Upper lobe of left lung (tissue), 6 donors: Measurements from ENCODE around the gene OPTC. TPM values are rescaled to one million over a fixed set of nuclear protein-coding genes. Genes with fewer than 3 reads are reported as not detected.

Source experiments
- ATAC-seq, 2 donors: fragments of 200-7000 bp; cut with Tn5 transposase; one replicate each; pipeline ENCODE4 v1.9.1; 2022; ENCODE audit warnings: mild to moderate bottlenecking in 2 of 2, moderate library complexity in 2 of 2; ENCODE audit not compliant: low FRiP score in 2 of 2
- DNase-seq, 2 donors: peaks; one replicate each; pipeline ENCODE4 v3.0.0-alpha.2; 2019 to 2020
- H3K27ac ChIP-seq, 4 donors: fragments of 200-600 bp; sonication (generic); one replicate each; pipeline ENCODE4 v1.5.1; 2016 to 2019
- H3K27me3 ChIP-seq, 4 donors: fragments of 200-600 bp; sonication (generic); one replicate each; pipeline ENCODE4 v1.5.1; 2017 to 2019
- H3K36me3 ChIP-seq, 4 donors: fragments of 200-600 bp; sonication (generic); one replicate each; pipeline ENCODE4 v1.5.1; 2016 to 2019
- H3K4me1 ChIP-seq, 4 donors: fragments of 200-600 bp; sonication (generic); one replicate each; pipeline ENCODE4 v1.5.1; 2018 to 2019
- H3K4me3 ChIP-seq, 4 donors: fragments of 200-600 bp; sonication (generic); one replicate each; pipeline ENCODE4 v1.5.1; 2017 to 2019; ENCODE audit warnings: mild to moderate bottlenecking in 2 of 4, moderate library complexity in 1 of 4
- H3K9me3 ChIP-seq, 4 donors: fragments of 200-600 bp; sonication (generic); one replicate each; pipeline ENCODE4 v1.5.1; 2018 to 2019
- EP300 ChIP-seq, 4 donors: sonication (generic); formaldehyde crosslinking; IDR thresholded peaks; one replicate each; pipeline ENCODE4 v1.5.1; 2017; ENCODE audit warnings: antibody characterized with exemption in 4 of 4, control low read depth in 2 of 4
- POLR2A ChIP-seq, 4 donors: fragments of 450-650 bp; IDR thresholded peaks; one replicate each; pipeline ENCODE4 v1.5.1; 2016 to 2017; ENCODE audit warnings: antibody characterized with exemption in 4 of 4, mild to moderate bottlenecking in 2 of 4
- POLR2AphosphoS5 ChIP-seq, 2 donors: sonication (generic); formaldehyde crosslinking; IDR thresholded peaks; one replicate each; pipeline ENCODE4 v1.5.1; 2017; ENCODE audit warnings: antibody characterized with exemption in 2 of 2
- WGBS, 2 donors: methylation state at CpG; one replicate each; pipeline ENCODE4 v1.1.5; 2017 to 2018; 5-methylcytosine and 5-hydroxymethylcytosine counted together
- total RNA-seq, 6 donors: library from RNA; depleted of rRNA in 4 of 6; stranded (reverse); fragments of >200 nt in 4 of 6; gene quantifications; one replicate each; pipeline versions ENCODE4 v1.1.0 to v1.2.1, GENCODE V29; 2016 to 2021
- TF ChIP-seq, protein P1 (sequence below), 6 experiments: fragments of 450-650 bp in 4 of 6; fragments of 200-600 bp in 2 of 6; sonication (generic) in 2 of 6; IDR thresholded peaks; one replicate each; pipeline ENCODE4 v1.5.1; 2016 to 2019; ENCODE audit warnings: antibody characterized with exemption in 6 of 6
- donor health status: DM: no; HTN: no; CAD: no; lungs with moderate emphysema.
- donor health status: DM: no; HTN: yes; CAD: no; lungs with severe emphysema.

Gene OPTC
- total RNA-seq, 6 donors from 2014 or later = not detected

DNA sequence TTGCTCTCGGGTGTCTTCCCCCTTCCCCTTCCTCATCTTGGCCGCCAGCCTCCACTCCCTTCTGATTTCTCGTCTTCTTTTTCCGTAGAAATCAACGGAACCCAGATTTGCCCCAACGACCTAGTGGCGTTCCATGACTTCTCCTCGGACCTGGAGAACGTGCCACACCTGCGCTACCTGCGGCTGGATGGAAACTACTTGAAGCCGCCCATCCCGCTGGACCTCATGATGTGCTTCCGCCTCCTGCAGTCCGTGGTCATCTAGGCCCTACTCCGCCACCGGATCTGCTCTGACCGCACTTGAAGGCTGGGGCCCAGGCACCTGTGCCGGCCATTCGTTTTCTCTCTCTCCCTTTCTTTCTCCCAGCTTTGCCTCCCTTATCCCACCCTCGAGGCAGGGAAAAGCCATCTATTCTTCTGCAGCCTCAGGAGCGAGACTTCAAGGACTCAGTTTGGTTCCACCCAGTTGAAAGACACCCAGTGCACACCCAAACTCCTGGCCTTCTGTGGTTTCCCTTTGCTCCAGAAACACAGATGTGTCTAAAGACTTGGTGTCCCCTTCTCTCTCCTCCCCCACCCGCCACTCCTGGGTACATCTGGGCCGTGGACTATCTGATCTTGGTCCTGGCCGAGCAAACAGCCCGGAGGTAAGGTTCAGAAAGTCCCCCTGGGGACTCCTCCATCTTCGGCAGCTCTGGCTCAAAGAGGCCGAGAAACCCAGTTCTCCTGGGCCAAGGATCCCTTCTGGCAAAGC is 7.2 kb upstream of the OPTC start:
- H3K4me1 ChIP-seq = peaks cover 4 to 15% (median 11%) of the 10 kb centered on the region in 4 donors
- 89 to 92% methylated on average over 24 to 28 of the region's 28 CpGs for WGBS, 2 donors
- H3K36me3 ChIP-seq = peaks cover 0 to 6% (median 0%) of the 10 kb centered on the region in 4 donors
- DNase-seq (no peak), ATAC-seq (peak in 1 of 2 donors; percentile 30)
- TF ChIP-seq, protein P1, sequence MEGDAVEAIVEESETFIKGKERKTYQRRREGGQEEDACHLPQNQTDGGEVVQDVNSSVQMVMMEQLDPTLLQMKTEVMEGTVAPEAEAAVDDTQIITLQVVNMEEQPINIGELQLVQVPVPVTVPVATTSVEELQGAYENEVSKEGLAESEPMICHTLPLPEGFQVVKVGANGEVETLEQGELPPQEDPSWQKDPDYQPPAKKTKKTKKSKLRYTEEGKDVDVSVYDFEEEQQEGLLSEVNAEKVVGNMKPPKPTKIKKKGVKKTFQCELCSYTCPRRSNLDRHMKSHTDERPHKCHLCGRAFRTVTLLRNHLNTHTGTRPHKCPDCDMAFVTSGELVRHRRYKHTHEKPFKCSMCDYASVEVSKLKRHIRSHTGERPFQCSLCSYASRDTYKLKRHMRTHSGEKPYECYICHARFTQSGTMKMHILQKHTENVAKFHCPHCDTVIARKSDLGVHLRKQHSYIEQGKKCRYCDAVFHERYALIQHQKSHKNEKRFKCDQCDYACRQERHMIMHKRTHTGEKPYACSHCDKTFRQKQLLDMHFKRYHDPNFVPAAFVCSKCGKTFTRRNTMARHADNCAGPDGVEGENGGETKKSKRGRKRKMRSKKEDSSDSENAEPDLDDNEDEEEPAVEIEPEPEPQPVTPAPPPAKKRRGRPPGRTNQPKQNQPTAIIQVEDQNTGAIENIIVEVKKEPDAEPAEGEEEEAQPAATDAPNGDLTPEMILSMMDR (IDR thresholded peaks at IDR 0.05) = no peak
- TF ChIP-seq POLR2AphosphoS5 (IDR thresholded peaks at IDR 0.05) = no peak
- no peak for TF ChIP-seq POLR2A (IDR thresholded peaks at IDR 0.05)
- TF ChIP-seq EP300 (IDR thresholded peaks at IDR 0.05) = no peak
- H3K27ac ChIP-seq = peak overlapping the region; percentile 36 to 80 (median 57)
- no peaks in the 10 kb centered on the region for H3K27me3 ChIP-seq
- H3K4me3 ChIP-seq = peak overlapping the region in 1 of 4 donors; percentile 49
- H3K9me3 ChIP-seq = no peaks in the 10 kb centered on the region

GRCh38 chr1:203488539-203488938 is 5.4 kb upstream of the OPTC start:
- WGBS, 2 donors = 76 to 84% methylated on average over 7 of the region's 7 CpGs
- peak overlapping the region in 1 of 4 donors; percentile 80 for H3K27ac ChIP-seq
- ATAC-seq = no peak

GRCh38 chr1:203490607-203491006 is 3.3 kb upstream of the OPTC start:
- H3K27ac ChIP-seq = no peak overlapping the region
- no peak overlapping the region for H3K4me3 ChIP-seq
- no peaks in the 10 kb centered on the region for H3K36me3 ChIP-seq
- no peaks in the 10 kb centered on the region for H3K9me3 ChIP-seq
- ATAC-seq (no peak), DNase-seq (no peak)
- peaks cover 4 to 13% (median 11%) of the 10 kb centered on the region in 4 donors for H3K4me1 ChIP-seq
- H3K27me3 ChIP-seq = no peaks in the 10 kb centered on the region
- 96% methylated on average over 9 of the region's 9 CpGs for WGBS, 2 donors
- TF ChIP-seq, protein P1 (IDR thresholded peaks at IDR 0.05) = no peak
- TF ChIP-seq POLR2AphosphoS5 (IDR thresholded peaks at IDR 0.05) = no peak
- no peak for TF ChIP-seq POLR2A (IDR thresholded peaks at IDR 0.05)
- TF ChIP-seq EP300 (IDR thresholded peaks at IDR 0.05) = no peak

More at GRCh38 chr1:203488539-203488938, 5.4 kb upstream of the OPTC start:
- no peak for TF ChIP-seq POLR2AphosphoS5 (IDR thresholded peaks at IDR 0.05)
- no peak for TF ChIP-seq EP300 (IDR thresholded peaks at IDR 0.05)
- no peaks in the 10 kb centered on the region for H3K27me3 ChIP-seq
- peaks cover 4 to 13% (median 11%) of the 10 kb centered on the region in 4 donors for H3K4me1 ChIP-seq
- no peak for DNase-seq
- H3K9me3 ChIP-seq = no peaks in the 10 kb centered on the region
- H3K36me3 ChIP-seq = peaks cover 0 to 6% (median 0%) of the 10 kb centered on the region in 4 donors
- H3K4me3 ChIP-seq = no peak overlapping the region

- Histone ChIP-seq H3K4me1 (peaks cover 4 to 13% (median 11%) of the 10 kb centered on the region in 4 donors), H3K27ac (no peak overlapping the region), H3K27me3 (no peaks in the 10 kb centered on the region), H3K9me3 (no peaks in the 10 kb centered on the region), H3K4me3 (no peak overlapping the region), H3K36me3 (no peaks in the 10 kb centered on the region)
- ATAC-seq (no peak), DNase-seq (no peak)
- 83 to 86% methylated on average over 9 of the region's 9 CpGs for WGBS, 2 donors
- TF ChIP-seq, protein P1 (IDR thresholded peaks at IDR 0.05) = no peak
- TF ChIP-seq EP300 (IDR thresholded peaks at IDR 0.05) (no peak), POLR2AphosphoS5 (IDR thresholded peaks at IDR 0.05) (no peak), POLR2A (IDR thresholded peaks at IDR 0.05) (no peak)
Measured at GRCh38 chr1:203491664-203492063, 2.3 kb upstream of the OPTC start.

- Histone ChIP-seq H3K27ac (no peak overlapping the region), H3K4me3 (no peak overlapping the region), H3K4me1 (peaks cover 4 to 11% (median 9%) of the 10 kb centered on the region in 4 donors), H3K27me3 (no peaks in the 10 kb centered on the region), H3K36me3 (no peaks in the 10 kb centered on the region), H3K9me3 (no peaks in the 10 kb centered on the region)
- no peak for ATAC-seq
- no peak for DNase-seq
- 66 to 73% methylated on average over 7 to 8 of the region's 8 CpGs for WGBS, 2 donors
- no peak for TF ChIP-seq POLR2A (IDR thresholded peaks at IDR 0.05)
- TF ChIP-seq POLR2AphosphoS5 (IDR thresholded peaks at IDR 0.05) = no peak
- TF ChIP-seq, protein P1 (IDR thresholded peaks at IDR 0.05) = no peak
- TF ChIP-seq EP300 (IDR thresholded peaks at IDR 0.05) = no peak
Measured at GRCh38 chr1:203492082-203492747, 1.7 kb upstream of the OPTC start.
